Measurements from ENCODE around the gene ZCCHC24.

DNA sequence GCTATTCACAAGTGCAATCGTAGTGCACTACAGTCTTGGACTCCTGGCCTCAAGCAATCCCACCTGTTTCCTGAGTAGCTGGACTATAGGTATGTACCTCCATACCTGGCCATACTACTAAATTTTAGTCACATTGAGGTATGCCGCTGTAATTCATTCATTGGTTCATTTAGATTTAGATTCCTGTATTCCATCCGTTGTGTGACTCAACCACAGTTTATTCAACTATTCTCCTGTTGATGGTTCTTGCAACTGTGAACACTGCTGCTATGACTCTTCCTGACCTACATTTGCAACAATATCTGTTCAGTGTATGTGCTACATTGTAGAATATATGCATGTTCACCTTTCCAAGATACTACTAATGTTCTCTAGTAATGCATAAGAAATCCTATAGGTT lies 8.0 kb upstream of the ZCCHC24 start:
- TF ChIP-seq TAF1 (IDR thresholded peaks at IDR 0.05; ENCODE audit: borderline replicate concordance, low read depth, low read length), result no peak
- no peak for TF ChIP-seq POLR2AphosphoS5 (IDR thresholded peaks at IDR 0.05; ENCODE audit: low read depth, low read length)
